ENCODE data around the gene RPGRIP1L. TPM values are rescaled to one million over a fixed set of nuclear protein-coding genes. Genes with fewer than 3 reads are reported as not detected.

Gene RPGRIP1L
- total RNA-seq, 1 experiment from 2014 or later, result 9.8 TPM

DNA sequence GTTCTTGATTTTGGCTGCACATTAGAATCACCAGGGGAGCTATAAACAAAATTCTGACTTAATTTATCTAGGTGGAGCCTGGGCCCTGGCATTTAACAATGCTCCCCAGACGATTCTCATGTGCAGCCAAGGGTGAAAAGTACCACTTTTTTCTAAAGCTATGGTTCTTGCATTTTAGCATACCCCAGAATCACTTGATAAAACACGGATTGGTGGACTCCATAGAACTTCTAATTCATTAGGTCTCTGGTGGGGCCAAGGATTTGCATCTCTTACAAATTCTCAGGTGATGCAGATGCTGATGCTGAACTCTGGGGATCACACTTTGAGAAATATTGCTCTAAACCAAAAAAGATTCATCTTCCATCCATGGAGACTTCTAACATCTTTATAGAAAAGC lies 74.5 kb downstream of the RPGRIP1L start:
- CTCF ChIA-PET, result no interaction called here
- no peak for TF ChIP-seq SOX15 (CRISPR knock-in tag; IDR thresholded peaks at IDR 0.05)
- TF ChIP-seq, protein P1, sequence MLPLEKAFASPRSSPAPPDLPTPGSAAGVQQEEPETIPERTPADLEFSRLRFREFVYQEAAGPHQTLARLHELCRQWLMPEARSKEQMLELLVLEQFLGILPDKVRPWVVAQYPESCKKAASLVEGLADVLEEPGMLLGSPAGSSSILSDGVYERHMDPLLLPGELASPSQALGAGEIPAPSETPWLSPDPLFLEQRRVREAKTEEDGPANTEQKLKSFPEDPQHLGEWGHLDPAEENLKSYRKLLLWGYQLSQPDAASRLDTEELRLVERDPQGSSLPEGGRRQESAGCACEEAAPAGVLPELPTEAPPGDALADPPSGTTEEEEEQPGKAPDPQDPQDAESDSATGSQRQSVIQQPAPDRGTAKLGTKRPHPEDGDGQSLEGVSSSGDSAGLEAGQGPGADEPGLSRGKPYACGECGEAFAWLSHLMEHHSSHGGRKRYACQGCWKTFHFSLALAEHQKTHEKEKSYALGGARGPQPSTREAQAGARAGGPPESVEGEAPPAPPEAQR (CRISPR knock-in tag; IDR thresholded peaks at IDR 0.05), result no peak
- TF ChIP-seq, protein P2, sequence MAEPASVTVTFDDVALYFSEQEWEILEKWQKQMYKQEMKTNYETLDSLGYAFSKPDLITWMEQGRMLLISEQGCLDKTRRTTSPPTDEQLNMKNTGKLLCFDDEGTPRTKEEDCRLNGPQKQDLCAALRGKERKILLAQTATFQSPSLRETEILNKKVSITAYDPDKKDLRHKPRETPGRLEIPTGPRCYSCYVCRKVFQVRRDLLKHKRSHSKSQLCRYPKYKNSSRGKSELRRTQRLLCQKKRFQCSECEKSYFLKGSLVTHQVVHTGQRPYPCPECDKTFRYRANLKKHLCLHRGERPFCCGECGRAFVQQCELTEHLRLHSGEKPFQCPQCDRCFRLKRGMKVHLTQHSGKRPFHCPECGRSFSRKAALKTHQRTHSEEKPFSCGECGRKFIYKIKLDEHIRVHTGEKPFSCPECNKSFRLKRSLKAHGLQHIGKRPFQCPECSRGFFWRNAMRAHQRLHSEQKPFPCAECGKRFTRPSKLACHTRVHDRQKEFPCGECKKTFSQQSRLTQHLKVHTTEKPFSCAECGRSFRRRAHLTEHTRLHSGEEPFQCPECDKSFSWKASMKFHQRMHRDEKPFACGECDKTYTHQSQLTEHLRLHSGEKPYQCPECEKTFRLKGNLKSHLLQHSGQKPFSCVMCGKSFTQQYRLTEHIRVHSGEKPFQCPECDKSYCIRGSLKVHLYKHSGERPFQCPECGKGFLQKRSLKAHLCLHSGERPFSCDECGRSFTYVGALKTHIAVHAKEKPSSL (CRISPR knock-in tag; conservative IDR thresholded peaks at IDR 0.05), result no peak
- no peak for TF ChIP-seq NFYB (CRISPR knock-in tag; conservative IDR thresholded peaks at IDR 0.05; ENCODE audit: low read depth)
- no peak for TF ChIP-seq RORB (CRISPR knock-in tag; IDR thresholded peaks at IDR 0.05)
- no peak for TF ChIP-seq MYBL2 (CRISPR knock-in tag; IDR thresholded peaks at IDR 0.05)
- TF ChIP-seq, protein P3, sequence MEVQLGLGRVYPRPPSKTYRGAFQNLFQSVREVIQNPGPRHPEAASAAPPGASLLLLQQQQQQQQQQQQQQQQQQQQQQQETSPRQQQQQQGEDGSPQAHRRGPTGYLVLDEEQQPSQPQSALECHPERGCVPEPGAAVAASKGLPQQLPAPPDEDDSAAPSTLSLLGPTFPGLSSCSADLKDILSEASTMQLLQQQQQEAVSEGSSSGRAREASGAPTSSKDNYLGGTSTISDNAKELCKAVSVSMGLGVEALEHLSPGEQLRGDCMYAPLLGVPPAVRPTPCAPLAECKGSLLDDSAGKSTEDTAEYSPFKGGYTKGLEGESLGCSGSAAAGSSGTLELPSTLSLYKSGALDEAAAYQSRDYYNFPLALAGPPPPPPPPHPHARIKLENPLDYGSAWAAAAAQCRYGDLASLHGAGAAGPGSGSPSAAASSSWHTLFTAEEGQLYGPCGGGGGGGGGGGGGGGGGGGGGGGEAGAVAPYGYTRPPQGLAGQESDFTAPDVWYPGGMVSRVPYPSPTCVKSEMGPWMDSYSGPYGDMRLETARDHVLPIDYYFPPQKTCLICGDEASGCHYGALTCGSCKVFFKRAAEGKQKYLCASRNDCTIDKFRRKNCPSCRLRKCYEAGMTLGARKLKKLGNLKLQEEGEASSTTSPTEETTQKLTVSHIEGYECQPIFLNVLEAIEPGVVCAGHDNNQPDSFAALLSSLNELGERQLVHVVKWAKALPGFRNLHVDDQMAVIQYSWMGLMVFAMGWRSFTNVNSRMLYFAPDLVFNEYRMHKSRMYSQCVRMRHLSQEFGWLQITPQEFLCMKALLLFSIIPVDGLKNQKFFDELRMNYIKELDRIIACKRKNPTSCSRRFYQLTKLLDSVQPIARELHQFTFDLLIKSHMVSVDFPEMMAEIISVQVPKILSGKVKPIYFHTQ (CRISPR knock-in tag; IDR thresholded peaks at IDR 0.05), result no peak
- no peak for TF ChIP-seq FOXJ3 (CRISPR knock-in tag; IDR thresholded peaks at IDR 0.05; ENCODE audit: borderline replicate concordance)
- TF ChIP-seq, protein P4, sequence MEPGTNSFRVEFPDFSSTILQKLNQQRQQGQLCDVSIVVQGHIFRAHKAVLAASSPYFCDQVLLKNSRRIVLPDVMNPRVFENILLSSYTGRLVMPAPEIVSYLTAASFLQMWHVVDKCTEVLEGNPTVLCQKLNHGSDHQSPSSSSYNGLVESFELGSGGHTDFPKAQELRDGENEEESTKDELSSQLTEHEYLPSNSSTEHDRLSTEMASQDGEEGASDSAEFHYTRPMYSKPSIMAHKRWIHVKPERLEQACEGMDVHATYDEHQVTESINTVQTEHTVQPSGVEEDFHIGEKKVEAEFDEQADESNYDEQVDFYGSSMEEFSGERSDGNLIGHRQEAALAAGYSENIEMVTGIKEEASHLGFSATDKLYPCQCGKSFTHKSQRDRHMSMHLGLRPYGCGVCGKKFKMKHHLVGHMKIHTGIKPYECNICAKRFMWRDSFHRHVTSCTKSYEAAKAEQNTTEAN (CRISPR knock-in tag; IDR thresholded peaks at IDR 0.05), result no peak
- TF ChIP-seq ZNF138 (CRISPR knock-in tag; conservative IDR thresholded peaks at IDR 0.05), result no peak
- TF ChIP-seq, protein P5, sequence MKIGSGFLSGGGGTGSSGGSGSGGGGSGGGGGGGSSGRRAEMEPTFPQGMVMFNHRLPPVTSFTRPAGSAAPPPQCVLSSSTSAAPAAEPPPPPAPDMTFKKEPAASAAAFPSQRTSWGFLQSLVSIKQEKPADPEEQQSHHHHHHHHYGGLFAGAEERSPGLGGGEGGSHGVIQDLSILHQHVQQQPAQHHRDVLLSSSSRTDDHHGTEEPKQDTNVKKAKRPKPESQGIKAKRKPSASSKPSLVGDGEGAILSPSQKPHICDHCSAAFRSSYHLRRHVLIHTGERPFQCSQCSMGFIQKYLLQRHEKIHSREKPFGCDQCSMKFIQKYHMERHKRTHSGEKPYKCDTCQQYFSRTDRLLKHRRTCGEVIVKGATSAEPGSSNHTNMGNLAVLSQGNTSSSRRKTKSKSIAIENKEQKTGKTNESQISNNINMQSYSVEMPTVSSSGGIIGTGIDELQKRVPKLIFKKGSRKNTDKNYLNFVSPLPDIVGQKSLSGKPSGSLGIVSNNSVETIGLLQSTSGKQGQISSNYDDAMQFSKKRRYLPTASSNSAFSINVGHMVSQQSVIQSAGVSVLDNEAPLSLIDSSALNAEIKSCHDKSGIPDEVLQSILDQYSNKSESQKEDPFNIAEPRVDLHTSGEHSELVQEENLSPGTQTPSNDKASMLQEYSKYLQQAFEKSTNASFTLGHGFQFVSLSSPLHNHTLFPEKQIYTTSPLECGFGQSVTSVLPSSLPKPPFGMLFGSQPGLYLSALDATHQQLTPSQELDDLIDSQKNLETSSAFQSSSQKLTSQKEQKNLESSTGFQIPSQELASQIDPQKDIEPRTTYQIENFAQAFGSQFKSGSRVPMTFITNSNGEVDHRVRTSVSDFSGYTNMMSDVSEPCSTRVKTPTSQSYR (CRISPR knock-in tag; IDR thresholded peaks at IDR 0.05), result no peak
- TF ChIP-seq JAZF1 (CRISPR knock-in tag; IDR thresholded peaks at IDR 0.05), result no peak
- TF ChIP-seq ESRRA (CRISPR knock-in tag; IDR thresholded peaks at IDR 0.05; ENCODE audit: borderline replicate concordance), result no peak
- TF ChIP-seq, protein P6, sequence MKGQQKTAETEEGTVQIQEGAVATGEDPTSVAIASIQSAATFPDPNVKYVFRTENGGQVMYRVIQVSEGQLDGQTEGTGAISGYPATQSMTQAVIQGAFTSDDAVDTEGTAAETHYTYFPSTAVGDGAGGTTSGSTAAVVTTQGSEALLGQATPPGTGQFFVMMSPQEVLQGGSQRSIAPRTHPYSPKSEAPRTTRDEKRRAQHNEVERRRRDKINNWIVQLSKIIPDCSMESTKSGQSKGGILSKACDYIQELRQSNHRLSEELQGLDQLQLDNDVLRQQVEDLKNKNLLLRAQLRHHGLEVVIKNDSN (CRISPR knock-in tag; IDR thresholded peaks at IDR 0.05), result no peak
- no peak for TF ChIP-seq CREB1 (CRISPR knock-in tag; IDR thresholded peaks at IDR 0.05)
- no peak for TF ChIP-seq ZNF423 (CRISPR knock-in tag; IDR thresholded peaks at IDR 0.05)
- no peak for TF ChIP-seq ZNF121 (CRISPR knock-in tag; IDR thresholded peaks at IDR 0.05)
- POLR2A ChIA-PET, result no interaction called here
- Mint-ChIP-seq H3K4me1 (peaks cover 5% of the 10 kb centered on the region), H3K36me3 (0 out of 2 replicates have a peak, but pooled peaks cover 3% of the 10 kb centered on the region), H3K4me3 (no peak overlapping the region), H3K27ac (no peak overlapping the region), H3K27me3 (ENCODE audit: low read depth) (no peaks in the 10 kb centered on the region), H3K9me3 (no peaks in the 10 kb centered on the region)
- DNase-seq (ENCODE audit: low spot score), result no peak
- no peak for ATAC-seq

All from WTC11 (cell line).